Measurements from ENCODE around the gene NEO1.

- TF ChIP-seq TAF1 (IDR thresholded peaks at IDR 0.05; ENCODE audit: borderline replicate concordance, low read depth, low read length) (no peak), MAX (IDR thresholded peaks at IDR 0.05; ENCODE audit: low read depth) (no peak), CTCF (IDR thresholded peaks at IDR 0.05) (no peak), SMC3 (IDR thresholded peaks at IDR 0.05; ENCODE audit: low read depth, low read length) (no peak), MXI1 (IDR thresholded peaks at IDR 0.05; ENCODE audit: low read depth, low read length) (no peak), CHD2 (IDR thresholded peaks at IDR 0.05; ENCODE audit: low read length, partially characterized antibody) (no peak), POLR2AphosphoS5 (IDR thresholded peaks at IDR 0.05; ENCODE audit: low read depth, low read length) (no peak), RAD21 (IDR thresholded peaks at IDR 0.05; ENCODE audit: low read length) (no peak)
- TF ChIP-seq, protein P1, sequence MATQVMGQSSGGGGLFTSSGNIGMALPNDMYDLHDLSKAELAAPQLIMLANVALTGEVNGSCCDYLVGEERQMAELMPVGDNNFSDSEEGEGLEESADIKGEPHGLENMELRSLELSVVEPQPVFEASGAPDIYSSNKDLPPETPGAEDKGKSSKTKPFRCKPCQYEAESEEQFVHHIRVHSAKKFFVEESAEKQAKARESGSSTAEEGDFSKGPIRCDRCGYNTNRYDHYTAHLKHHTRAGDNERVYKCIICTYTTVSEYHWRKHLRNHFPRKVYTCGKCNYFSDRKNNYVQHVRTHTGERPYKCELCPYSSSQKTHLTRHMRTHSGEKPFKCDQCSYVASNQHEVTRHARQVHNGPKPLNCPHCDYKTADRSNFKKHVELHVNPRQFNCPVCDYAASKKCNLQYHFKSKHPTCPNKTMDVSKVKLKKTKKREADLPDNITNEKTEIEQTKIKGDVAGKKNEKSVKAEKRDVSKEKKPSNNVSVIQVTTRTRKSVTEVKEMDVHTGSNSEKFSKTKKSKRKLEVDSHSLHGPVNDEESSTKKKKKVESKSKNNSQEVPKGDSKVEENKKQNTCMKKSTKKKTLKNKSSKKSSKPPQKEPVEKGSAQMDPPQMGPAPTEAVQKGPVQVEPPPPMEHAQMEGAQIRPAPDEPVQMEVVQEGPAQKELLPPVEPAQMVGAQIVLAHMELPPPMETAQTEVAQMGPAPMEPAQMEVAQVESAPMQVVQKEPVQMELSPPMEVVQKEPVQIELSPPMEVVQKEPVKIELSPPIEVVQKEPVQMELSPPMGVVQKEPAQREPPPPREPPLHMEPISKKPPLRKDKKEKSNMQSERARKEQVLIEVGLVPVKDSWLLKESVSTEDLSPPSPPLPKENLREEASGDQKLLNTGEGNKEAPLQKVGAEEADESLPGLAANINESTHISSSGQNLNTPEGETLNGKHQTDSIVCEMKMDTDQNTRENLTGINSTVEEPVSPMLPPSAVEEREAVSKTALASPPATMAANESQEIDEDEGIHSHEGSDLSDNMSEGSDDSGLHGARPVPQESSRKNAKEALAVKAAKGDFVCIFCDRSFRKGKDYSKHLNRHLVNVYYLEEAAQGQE (IDR thresholded peaks at IDR 0.05; ENCODE audit: low read depth, low read length) = no peak
Observed at GRCh38 chr15:73323374-73323955, 271.2 kb downstream of the NEO1 start.
